ENCODE measurements around the gene ZNF830. TPM values are rescaled to one million over a fixed set of nuclear protein-coding genes. Genes with fewer than 3 reads are reported as not detected.
"Not testable (repeated sequence)": the region's sequence is repeated elsewhere in the genome, so short reads cannot be mapped to it uniquely, and the experiment has no call there.

The ZNF830 gene, protein sequence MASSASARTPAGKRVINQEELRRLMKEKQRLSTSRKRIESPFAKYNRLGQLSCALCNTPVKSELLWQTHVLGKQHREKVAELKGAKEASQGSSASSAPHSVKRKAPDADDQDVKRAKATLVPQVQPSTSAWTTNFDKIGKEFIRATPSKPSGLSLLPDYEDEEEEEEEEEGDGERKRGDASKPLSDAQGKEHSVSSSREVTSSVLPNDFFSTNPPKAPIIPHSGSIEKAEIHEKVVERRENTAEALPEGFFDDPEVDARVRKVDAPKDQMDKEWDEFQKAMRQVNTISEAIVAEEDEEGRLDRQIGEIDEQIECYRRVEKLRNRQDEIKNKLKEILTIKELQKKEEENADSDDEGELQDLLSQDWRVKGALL
- 10 to 100 TPM; 25.1 to 26.6 (median 26.1) TPM for polyA plus RNA-seq (ENCODE audit: insufficient read length in 4 of 4)

DNA sequence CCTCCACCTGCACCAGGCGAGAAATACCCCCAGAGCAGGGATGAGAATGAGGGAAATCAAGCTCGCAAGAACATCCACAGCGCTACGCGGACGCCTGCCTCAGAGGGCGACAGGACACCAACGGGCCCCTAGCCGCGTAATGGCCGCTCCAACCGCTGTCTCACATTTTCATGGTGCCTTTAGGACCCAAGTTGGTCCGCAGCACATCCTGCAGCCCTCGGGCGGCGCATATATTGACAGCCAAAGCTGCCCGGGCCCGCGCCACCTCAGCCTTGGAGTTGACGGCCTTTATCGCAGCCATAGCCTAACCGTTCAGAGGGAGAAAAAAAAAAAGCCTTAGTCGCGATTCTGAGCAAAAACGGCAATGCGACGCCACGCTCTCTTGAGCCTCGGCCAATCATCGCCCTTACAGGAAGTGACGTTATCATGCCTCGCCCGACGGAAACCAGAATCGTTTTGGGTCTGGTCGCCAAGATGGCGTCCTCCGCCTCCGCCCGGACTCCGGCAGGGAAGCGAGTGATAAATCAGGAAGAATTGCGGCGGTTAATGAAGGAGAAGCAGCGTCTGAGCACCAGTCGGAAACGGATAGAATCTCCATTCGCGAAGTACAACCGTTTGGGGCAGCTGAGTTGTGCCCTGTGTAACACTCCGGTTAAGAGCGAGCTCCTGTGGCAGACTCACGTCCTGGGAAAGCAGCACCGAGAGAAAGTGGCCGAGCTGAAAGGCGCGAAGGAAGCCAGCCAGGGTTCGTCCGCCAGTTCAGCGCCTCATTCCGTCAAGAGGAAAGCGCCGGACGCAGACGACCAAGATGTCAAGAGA lies at the start of gene ZNF830, which contains the start of gene CCT6B:
Gene ZNF830, plus strand, starts transcription at position 448 of the 819 bp plus-strand sequence. Its CDS starts 27 bp downstream, at position 475.
Gene CCT6B, minus strand, starts transcription at position 368 of the 819 bp plus-strand sequence. Its CDS starts 67 bp downstream, at position 301.
- peak; percentile 91 to 96 (median 95) for DNase-seq (ENCODE audit: low read depth in 4 of 4, low spot score in 3 of 4)

GRCh38 chr17:34913001-34913400 lies 48.3 kb upstream of the ZNF830 start:
- no peak for DNase-seq (ENCODE audit: low read depth in 4 of 4, low spot score in 3 of 4)

DNA sequence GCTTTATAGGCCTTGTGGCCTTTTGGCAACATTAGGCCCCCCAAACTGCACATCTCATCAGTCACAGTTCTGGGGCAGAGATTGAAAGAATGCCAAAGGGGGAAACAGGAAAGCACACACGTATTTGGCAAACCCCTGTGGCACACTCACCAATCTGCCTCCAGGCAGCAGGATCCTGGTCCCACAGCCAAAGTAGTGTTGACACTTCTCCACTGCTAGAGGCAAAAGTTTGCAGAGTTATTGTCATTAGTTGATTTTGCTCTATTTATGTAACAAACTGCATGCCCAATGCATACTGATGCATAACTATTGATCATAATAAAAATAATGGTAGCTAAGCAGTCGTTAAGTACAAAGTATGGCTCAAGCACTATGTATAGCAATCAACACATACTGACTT lies 45.2 kb upstream of the ZNF830 start:
- DNase-seq (ENCODE audit: low read depth in 4 of 4, low spot score in 3 of 4): no peak

DNA sequence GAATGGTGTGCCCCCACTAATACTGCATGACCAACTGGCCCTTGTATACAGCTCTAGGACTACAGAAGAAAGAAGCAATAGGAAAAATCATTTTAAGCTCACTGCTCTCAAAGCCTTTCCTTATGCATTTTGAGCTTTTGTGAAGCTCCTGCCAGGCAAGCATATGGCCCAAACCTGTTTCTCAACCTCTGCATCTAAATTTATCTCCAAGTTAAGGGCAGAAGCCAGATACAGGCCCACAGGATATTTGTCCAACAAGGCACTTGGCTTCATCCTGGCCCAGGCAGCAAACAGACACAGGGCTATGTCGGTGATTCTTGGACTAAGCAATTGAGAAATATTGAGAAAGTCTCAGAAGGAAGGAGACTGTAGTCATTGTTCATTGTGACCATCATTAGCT lies 44.0 kb upstream of the ZNF830 start:
- DNase-seq (ENCODE audit: low read depth in 4 of 4, low spot score in 3 of 4): no peak

- no peak for DNase-seq (ENCODE audit: low read depth in 4 of 4, low spot score in 3 of 4)
Measured at GRCh38 chr17:34920676-34921075, 40.7 kb upstream of the ZNF830 start.

DNA sequence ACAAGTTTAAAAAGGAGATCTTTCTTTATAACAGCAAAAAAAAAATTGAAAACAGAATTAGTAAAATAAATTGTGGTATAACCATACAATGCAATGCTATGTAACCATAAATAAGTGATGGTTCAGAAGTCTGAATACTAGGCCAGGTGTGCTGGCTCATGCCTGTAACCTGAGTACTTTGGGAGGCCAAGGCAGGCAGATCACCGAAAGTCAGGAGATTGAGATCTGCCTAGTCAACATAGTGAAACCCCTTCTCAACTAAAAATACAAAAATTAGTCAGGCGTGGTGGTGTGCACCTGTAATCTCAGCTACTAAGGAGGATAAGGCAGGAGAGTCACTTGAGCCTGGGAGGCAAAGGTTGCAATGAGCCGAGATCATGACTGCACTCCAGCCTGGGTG lies 34.7 kb upstream of the ZNF830 start:
- no peak for DNase-seq (ENCODE audit: low read depth in 4 of 4, low spot score in 3 of 4)

- DNase-seq (ENCODE audit: low read depth in 4 of 4, low spot score in 3 of 4): no peak
Measured at GRCh38 chr17:34930283-34930682, 31.1 kb upstream of the ZNF830 start.

DNA sequence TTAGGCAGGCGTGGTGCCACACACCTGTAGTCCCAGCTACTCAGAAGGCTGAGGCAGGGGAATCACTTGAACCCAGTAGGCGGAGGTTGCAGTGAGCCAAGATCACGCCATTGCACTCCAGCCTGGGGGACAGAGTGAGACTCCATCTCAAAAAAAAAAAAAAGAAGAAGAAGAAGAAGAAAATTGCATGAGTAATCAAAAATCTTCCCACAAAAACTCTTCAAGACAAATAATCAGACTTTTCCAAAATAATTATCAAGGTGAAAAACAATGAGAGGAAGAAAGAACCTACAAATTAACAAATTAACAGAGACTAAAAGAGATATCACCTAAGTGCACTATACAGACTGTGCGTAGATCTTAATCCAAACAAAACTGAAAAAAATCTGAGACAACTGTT lies 10.6 kb upstream of the ZNF830 start:
- DNase-seq (ENCODE audit: low read depth in 4 of 4, low spot score in 3 of 4): not testable (repeated sequence)

GRCh38 chr17:34958438-34958837 lies 2.9 kb upstream of the ZNF830 start:
- no peak for DNase-seq (ENCODE audit: low read depth in 4 of 4, low spot score in 3 of 4)

- no peak for DNase-seq (ENCODE audit: low read depth in 4 of 4, low spot score in 3 of 4)
Measured at GRCh38 chr17:34974179-34974578, 12.8 kb downstream of the ZNF830 start.

GRCh38 chr17:34974794-34975785 lies 13.8 kb downstream of the ZNF830 start:
- no peak for DNase-seq (ENCODE audit: low read depth in 4 of 4, low spot score in 3 of 4)

DNA sequence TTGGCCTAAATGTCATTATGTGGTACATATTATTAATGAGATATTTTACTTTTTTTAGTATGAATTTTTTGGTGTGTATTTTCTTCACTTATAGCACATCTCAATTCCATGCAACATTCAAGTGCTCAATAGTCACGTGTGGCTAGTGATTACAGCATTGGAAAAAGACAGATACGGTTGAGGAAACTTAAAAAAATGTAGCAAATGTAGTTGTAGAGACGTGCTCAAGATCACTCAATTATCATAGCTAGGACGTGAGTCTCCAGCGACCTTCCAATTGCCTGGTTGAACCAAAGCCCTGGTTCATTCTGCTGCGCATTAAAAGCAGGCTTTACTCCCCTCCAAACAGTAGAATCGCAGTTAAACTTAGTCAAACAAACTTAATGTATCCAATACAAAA lies 17.8 kb downstream of the ZNF830 start:
- DNase-seq (ENCODE audit: low read depth in 4 of 4, low spot score in 3 of 4): no peak

DNA sequence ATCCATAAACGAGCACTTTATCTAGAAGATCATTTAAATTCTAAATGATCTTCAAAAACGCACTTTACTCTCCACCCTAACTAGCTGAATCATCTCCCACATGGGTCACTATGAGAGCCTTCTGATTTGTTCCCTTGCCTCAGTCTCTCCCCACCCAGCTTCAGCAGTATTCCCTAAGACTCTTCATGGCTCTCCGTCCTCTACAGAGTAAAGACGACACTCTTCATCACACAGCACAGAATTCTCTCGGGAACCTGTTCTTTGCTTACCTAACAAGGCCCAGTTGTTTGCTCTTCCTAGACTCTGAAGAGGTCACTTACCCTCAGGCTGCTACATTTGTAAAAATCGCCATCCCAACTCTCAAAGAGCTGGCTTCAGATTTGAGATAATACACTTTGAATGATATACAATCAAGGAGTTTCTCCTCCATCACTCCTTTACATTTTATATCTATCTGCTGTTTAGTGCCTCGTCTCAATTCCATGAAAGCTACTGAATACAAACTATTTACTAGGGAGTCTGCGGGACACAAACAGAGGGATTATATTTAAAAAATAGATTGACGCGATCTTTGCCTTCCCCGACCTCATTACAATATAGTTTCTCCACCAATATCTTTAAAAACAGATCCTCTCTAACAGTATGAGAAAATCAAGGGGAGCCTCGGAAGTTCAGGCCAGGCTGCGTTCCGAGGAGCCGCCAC lies 18.5 kb downstream of the ZNF830 start:
- DNase-seq (ENCODE audit: low read depth in 4 of 4, low spot score in 3 of 4): no peak

DNA sequence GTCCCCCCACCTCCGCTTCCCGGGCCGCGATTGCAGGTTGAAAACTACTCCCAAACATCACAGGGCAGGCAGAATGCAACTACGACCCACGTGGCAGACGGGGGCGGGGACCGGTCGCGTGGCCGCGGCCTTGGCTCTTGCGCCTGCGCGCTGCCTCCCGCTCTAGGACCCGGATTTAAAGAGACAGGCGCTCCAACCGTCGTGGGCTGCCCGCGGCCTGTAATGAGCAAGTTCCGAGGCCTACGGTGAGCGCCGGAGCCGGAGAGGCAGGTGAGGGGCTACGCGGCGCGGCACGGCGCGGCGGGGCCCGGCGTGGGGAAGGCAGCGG lies 19.0 kb downstream of the ZNF830 start, which contains the start of gene LIG3:
Gene LIG3, plus strand, starts transcription at position 160 of the 328 bp plus-strand sequence. CDS start 2,494 bp downstream, outside the sequence.
- peak; percentile 87 to 89 (median 88) for DNase-seq (ENCODE audit: low read depth in 4 of 4, low spot score in 3 of 4)

- DNase-seq (ENCODE audit: low read depth in 4 of 4, low spot score in 3 of 4): peak in 2 of 4 donors; percentile 68 to 71
Measured at GRCh38 chr17:34980681-34981537, 19.6 kb downstream of the ZNF830 start.

DNA sequence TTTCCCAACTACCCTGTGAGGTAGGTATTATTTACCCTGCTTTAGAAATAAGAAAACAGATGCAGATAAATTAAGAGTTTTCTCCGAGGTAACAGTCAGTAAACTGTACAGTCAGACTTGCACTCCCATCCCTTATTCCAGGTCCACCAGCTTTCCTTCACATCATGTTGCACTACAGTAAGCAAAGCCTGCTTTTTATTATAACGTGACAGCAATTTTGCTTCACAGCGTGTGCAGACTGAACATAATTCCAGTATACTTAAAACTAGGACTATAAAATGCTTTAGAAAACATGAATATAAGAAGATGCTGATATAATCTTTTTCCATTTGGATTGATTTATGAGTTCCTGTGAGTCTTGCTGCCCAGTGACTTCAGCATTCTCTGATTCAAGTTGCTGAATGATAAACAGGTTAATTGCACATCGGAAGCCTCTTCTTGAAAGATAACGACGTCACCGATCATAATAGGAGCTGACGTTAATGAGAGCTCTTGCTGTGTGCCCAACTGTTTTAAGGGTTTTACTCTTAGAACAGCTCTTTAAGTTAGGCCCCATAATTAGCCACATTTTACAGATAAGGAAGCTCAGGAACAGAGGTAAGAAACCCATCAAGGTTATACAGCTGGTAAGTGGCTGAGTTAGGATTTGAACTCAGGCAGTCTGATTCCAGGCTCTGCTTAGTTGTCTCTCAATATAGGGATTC lies 20.4 kb downstream of the ZNF830 start:
- DNase-seq (ENCODE audit: low read depth in 4 of 4, low spot score in 3 of 4): no peak

DNA sequence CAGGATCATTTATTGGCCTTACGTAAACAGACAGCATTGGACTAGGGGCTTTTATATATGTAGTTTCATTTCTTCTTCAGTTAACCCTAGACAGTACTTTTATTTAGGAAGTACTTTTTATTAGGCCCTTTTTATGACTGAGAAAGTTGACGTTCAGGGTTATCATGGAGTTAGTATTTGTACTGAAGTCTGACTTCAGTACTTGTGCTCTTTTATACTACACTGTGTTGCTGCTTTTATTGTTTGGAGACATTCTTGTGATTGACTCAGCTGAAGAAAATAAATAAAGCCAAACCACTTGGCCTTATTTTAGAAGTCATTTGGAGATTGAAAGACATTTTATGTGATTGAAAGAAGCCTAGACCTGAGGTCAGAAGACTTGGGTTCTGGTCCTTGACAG lies 25.9 kb downstream of the ZNF830 start:
- DNase-seq (ENCODE audit: low read depth in 4 of 4, low spot score in 3 of 4): no peak

GRCh38 chr17:34988644-34989043 lies 27.3 kb downstream of the ZNF830 start:
- no peak for DNase-seq (ENCODE audit: low read depth in 4 of 4, low spot score in 3 of 4)
